Esophagus squamous epithelium (tissue), 5 donors: Measurements from ENCODE around the gene WDR45. TPM values are rescaled to one million over a fixed set of nuclear protein-coding genes. Genes with fewer than 3 reads are reported as not detected.

Experiments used
- DNase-seq: peaks from one replicate; lab custom pipeline; 2025; lab: John Stamatoyannopoulos, UW
- H3K27ac ChIP-seq, 4 donors: fragments of 200-600 bp; sonication (generic); one replicate each; pipeline ENCODE4 v1.5.1; 2016 to 2019; ENCODE audit warnings: mild to moderate bottlenecking in 1 of 4
- H3K27me3 ChIP-seq, 4 donors: fragments of 200-600 bp; sonication (generic); 1 replicate in 3 of 4; 2 replicates in 1 of 4; pipeline versions ENCODE4 v1.5.1 to v1.6.0; 2017 to 2021; ENCODE audit warnings: antibody characterized with exemption in 1 of 4
- H3K36me3 ChIP-seq, 3 donors: fragments of 200-600 bp; sonication (generic); one replicate each; pipeline ENCODE4 v1.5.1; 2016 to 2019
- H3K4me1 ChIP-seq, 3 donors: fragments of 200-600 bp; sonication (generic); one replicate each; pipeline ENCODE4 v1.5.1; 2017 to 2019
- H3K4me3 ChIP-seq, 4 donors: fragments of 200-600 bp; sonication (generic); 1 replicate in 3 of 4; 2 replicates in 1 of 4; pipeline ENCODE4 v1.5.1; 2016 to 2019; ENCODE audit warnings: mild to moderate bottlenecking in 2 of 4, moderate library complexity in 1 of 4
- H3K9me3 ChIP-seq, 3 donors: fragments of 200-600 bp; sonication (generic); one replicate each; pipeline ENCODE4 v1.5.1; 2016 to 2019
- POLR2A ChIP-seq, 4 donors: fragments of 450-650 bp; IDR thresholded peaks; one replicate each; pipeline ENCODE4 v1.6.1; 2017; ENCODE audit warnings: antibody characterized with exemption in 4 of 4, mild to moderate bottlenecking in 4 of 4, moderate library complexity in 3 of 4
- WGBS, 2 donors: methylation state at CpG; one replicate each; pipeline ENCODE4 v1.1.5; 2018; 5-methylcytosine and 5-hydroxymethylcytosine counted together
- intact Hi-C: fragments of 100-400 bp; cut with DNase I; formaldehyde crosslinking; loops from one replicate; pipeline ENCODE4 v1.15.0; 2022
- total RNA-seq, 4 donors: library from RNA; depleted of rRNA; stranded (reverse); fragments of >200 nt; gene quantifications; one replicate each; pipeline ENCODE4 v1.1.0, GENCODE V29; 2016
- TF ChIP-seq, protein P1 (sequence below), 6 experiments: fragments of 450-650 bp in 4 of 6; fragments of 200-600 bp in 2 of 6; sonication (generic) in 2 of 6; IDR thresholded peaks; one replicate each; pipeline ENCODE4 v1.5.1; 2016 to 2019; ENCODE audit warnings: antibody characterized with exemption in 6 of 6, mild to moderate bottlenecking in 4 of 6, moderate library complexity in 4 of 6
- donor health status: DM: yes; HTN: yes; CAD: no.

The WDR45 gene
- total RNA-seq, 4 donors from 2014 or later, result 30.1 to 78.0 (median 37.0) TPM

DNA sequence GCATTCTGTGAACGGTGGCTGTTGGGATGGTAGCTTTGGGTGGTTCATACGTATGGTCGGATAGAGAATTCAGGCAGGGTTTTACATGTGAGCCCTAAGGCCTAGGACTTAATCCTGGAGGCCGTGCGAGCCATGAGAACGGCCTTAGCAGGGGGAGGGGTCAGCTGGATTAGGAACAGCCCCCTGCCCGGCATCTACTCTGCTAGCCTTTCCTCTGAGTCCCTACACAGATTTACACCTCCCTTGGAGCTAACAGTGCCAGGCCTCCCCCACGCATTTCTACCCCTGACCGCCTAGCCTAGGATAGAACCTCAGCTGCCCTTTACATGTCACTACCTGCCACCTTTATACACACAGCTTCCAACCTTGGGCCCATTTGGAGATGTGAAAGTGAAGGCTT, 13.0 kb downstream of the WDR45 start:
- peaks cover 0 to 75% (median 0%) of the 10 kb centered on the region in 3 donors for H3K36me3 ChIP-seq

DNA sequence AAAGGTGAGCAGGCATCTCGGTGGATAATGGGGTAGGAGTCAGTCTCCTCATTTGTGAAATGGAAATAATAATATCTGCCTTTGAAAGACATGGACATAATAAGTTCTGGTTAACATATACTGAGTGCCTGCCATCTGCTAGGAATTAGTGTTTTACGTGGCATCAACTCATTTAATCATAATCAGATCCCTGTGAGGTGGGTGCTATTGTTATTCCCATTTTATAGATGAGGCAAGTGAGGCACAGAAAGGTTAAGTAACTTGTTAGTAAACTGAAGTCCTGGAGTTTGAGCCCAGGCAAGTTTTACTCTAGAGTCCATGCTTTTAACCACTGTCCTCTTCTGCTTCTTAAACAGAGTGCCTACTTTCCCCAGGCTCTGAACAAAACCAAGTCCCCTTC, 13.4 kb downstream of the WDR45 start:
- peaks cover 0 to 79% (median 0%) of the 10 kb centered on the region in 3 donors for H3K36me3 ChIP-seq
- no peak overlapping the region for H3K4me3 ChIP-seq
- H3K9me3 ChIP-seq, result no peaks in the 10 kb centered on the region
- H3K27me3 ChIP-seq, result no peaks in the 10 kb centered on the region
- H3K4me1 ChIP-seq, result no peaks in the 10 kb centered on the region
- WGBS, 2 donors, result 68 to 85% methylated on average over 2 of the region's 2 CpGs
- TF ChIP-seq, protein P1, sequence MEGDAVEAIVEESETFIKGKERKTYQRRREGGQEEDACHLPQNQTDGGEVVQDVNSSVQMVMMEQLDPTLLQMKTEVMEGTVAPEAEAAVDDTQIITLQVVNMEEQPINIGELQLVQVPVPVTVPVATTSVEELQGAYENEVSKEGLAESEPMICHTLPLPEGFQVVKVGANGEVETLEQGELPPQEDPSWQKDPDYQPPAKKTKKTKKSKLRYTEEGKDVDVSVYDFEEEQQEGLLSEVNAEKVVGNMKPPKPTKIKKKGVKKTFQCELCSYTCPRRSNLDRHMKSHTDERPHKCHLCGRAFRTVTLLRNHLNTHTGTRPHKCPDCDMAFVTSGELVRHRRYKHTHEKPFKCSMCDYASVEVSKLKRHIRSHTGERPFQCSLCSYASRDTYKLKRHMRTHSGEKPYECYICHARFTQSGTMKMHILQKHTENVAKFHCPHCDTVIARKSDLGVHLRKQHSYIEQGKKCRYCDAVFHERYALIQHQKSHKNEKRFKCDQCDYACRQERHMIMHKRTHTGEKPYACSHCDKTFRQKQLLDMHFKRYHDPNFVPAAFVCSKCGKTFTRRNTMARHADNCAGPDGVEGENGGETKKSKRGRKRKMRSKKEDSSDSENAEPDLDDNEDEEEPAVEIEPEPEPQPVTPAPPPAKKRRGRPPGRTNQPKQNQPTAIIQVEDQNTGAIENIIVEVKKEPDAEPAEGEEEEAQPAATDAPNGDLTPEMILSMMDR (IDR thresholded peaks at IDR 0.05), result no peak
- no peak for TF ChIP-seq POLR2A (IDR thresholded peaks at IDR 0.05)
- no peak overlapping the region for H3K27ac ChIP-seq
- intact Hi-C loops, result no loop called here
- no peak for DNase-seq

More for the DNA sequence above, 13.0 kb downstream of the WDR45 start:
- WGBS, 2 donors, result 100% methylated on average over 3 of the region's 9 CpGs
- H3K4me3 ChIP-seq, result no peak overlapping the region
- TF ChIP-seq, protein P1 (IDR thresholded peaks at IDR 0.05), result no peak
- no peak for TF ChIP-seq POLR2A (IDR thresholded peaks at IDR 0.05)
- DNase-seq, result no peak
- H3K27ac ChIP-seq, result no peak overlapping the region
- intact Hi-C loops, result no loop called here
- H3K9me3 ChIP-seq, result no peaks in the 10 kb centered on the region
- peaks cover 0 to 2% (median 0%) of the 10 kb centered on the region in 3 donors for H3K4me1 ChIP-seq
- no peaks in the 10 kb centered on the region for H3K27me3 ChIP-seq

DNA sequence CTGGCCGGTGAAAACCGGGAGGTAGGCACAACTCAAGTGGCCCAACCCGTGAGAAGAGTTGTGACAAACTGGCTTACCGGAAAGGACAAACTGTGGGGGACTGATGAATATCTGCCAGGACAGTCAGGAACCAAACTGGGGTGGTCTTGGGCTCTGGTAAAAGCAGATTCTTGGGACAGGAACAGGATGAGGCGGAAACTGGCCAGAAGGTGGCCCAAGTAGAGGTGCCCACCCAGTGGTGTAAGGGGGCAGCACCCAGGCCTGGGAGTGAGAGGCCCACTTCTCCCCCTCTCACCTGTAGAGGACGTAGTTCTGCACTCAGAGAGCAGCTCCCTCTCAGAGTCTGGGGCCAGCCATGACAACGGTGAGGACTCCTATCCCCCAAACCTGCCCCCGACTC, 15.0 kb downstream of the WDR45 start:
- peaks cover 0 to 79% (median 0%) of the 10 kb centered on the region in 3 donors for H3K36me3 ChIP-seq
- TF ChIP-seq, protein P1 (IDR thresholded peaks at IDR 0.05), result no peak
- no peak for DNase-seq
- no peaks in the 10 kb centered on the region for H3K27me3 ChIP-seq
- H3K4me1 ChIP-seq, result peaks cover 0 to 9% (median 0%) of the 10 kb centered on the region in 3 donors
- 82% methylated on average over 5 to 7 of the region's 8 CpGs for WGBS, 2 donors
- H3K27ac ChIP-seq, result no peak overlapping the region
- H3K4me3 ChIP-seq, result no peak overlapping the region
- H3K9me3 ChIP-seq, result no peaks in the 10 kb centered on the region
- intact Hi-C loops, result no loop called here

DNA sequence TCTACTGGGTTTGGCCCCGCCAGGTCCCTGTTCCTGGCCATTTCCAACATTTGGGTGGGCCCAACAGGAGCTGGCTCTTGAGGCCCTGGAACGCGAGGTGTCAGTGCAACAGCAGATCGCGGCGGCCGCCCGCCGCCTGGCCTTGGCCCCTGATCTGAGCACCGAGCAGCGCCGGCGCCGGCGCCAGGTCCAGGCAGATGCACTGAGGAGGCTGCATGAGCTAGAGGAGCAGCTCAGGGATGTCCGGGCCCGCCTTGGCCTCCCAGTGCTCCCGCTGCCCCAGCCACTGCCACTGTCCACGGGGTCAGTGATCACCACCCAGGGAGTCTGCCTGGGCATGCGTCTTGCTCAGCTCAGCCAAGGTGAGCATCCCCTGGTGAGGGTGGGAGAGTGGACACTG, 15.4 kb downstream of the WDR45 start:
- Histone ChIP-seq H3K36me3 (peaks cover 0 to 77% (median 0%) of the 10 kb centered on the region in 3 donors), H3K27me3 (no peaks in the 10 kb centered on the region), H3K9me3 (no peaks in the 10 kb centered on the region), H3K27ac (no peak overlapping the region), H3K4me3 (no peak overlapping the region), H3K4me1 (peaks cover 0 to 9% (median 0%) of the 10 kb centered on the region in 3 donors)
- WGBS, 2 donors, result 97% methylated on average over 5 of the region's 20 CpGs; no CpG with 5 or more reads in 1 of the 2 donors
- TF ChIP-seq, protein P1 (IDR thresholded peaks at IDR 0.05), result no peak
- TF ChIP-seq POLR2A (IDR thresholded peaks at IDR 0.05), result no peak
- intact Hi-C loops, result no loop called here
- no peak for DNase-seq

DNA sequence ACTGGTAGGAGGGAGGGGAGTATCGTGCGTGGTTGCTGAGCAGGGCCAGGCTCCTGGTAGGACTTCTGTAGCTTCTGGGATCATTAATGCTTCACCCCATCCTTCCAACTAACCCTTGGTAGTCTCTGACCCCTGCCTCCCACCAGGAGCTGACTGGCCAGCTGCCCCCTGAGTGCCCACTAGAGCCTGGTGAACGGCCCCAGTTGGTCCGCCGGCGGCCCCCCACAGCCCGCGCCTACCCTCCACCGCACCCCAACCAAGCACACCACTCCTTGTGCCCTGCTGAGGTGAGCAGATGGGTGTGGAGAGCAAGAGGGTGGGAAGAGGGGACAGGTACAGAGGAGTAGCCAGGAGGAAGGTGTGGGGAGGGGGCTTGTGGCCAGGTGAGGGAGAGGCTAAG, 16.0 kb downstream of the WDR45 start:
- Histone ChIP-seq H3K4me1 (peaks cover 0 to 10% (median 0%) of the 10 kb centered on the region in 3 donors), H3K4me3 (no peak overlapping the region), H3K36me3 (peaks cover 0 to 71% (median 0%) of the 10 kb centered on the region in 3 donors), H3K27me3 (no peaks in the 10 kb centered on the region), H3K9me3 (no peaks in the 10 kb centered on the region), H3K27ac (no peak overlapping the region)
- TF ChIP-seq, protein P1 (IDR thresholded peaks at IDR 0.05), result no peak
- TF ChIP-seq POLR2A (IDR thresholded peaks at IDR 0.05), result no peak
- intact Hi-C loops, result no loop called here
- no peak for DNase-seq
- WGBS, 2 donors, result no CpG with 5 or more reads among the region's 9 CpGs
